KMS-11 (cell line): ENCODE results near the gene GUCA1A.

Experiments
- H2AFZ ChIP-seq: fragments of 200-600 bp; sonication (generic); 2 replicates; pipeline ENCODE4 v1.6.1; 2016; ENCODE audit warnings: antibody characterized with exemption, mixed run types, low read depth
- H3K27ac ChIP-seq: fragments of 200-600 bp; sonication (generic); 2 replicates; pipeline ENCODE4 v1.6.1; 2016; ENCODE audit warnings: mild to moderate bottlenecking, mixed run types
- H3K27me3 ChIP-seq: fragments of 200-600 bp; sonication (generic); 2 replicates; pipeline ENCODE4 v1.6.1; 2017; ENCODE audit warnings: mild to moderate bottlenecking, low read depth, mixed run types, moderate library complexity; ENCODE audit not compliant: insufficient read depth
- H3K36me3 ChIP-seq: fragments of 200-600 bp; sonication (generic); 2 replicates; pipeline ENCODE4 v1.6.1; 2017; ENCODE audit warnings: mild to moderate bottlenecking, mixed run types; ENCODE audit not compliant: insufficient read depth
- H3K4me1 ChIP-seq: fragments of 200-600 bp; sonication (generic); 2 replicates; pipeline ENCODE4 v1.6.1; 2016; ENCODE audit warnings: mild to moderate bottlenecking, low read depth, mixed run types; ENCODE audit not compliant: poor library complexity, severe bottlenecking
- H3K4me2 ChIP-seq: fragments of 200-600 bp; sonication (generic); 2 replicates; pipeline ENCODE4 v1.7.0; 2016; ENCODE audit warnings: mild to moderate bottlenecking, mixed run types
- H3K4me3 ChIP-seq: fragments of 200-600 bp; sonication (generic); IDR thresholded peaks from 2 replicates; pipeline ENCODE4 v1.6.1; 2017; ENCODE audit warnings: low read depth, low read length, mixed read lengths; ENCODE audit not compliant: insufficient read depth
- H3K79me2 ChIP-seq: fragments of 200-600 bp; sonication (generic); 2 replicates; pipeline ENCODE4 v1.6.1; 2016; ENCODE audit warnings: low read depth, mixed run types; ENCODE audit not compliant: insufficient read depth
- H3K9ac ChIP-seq: fragments of 200-600 bp; sonication (generic); 2 replicates; pipeline ENCODE4 v1.6.1; 2016; ENCODE audit warnings: mild to moderate bottlenecking, mixed run types
- H4K20me1 ChIP-seq: fragments of 200-600 bp; sonication (generic); 2 replicates; pipeline ENCODE4 v1.6.1; 2016; ENCODE audit warnings: mild to moderate bottlenecking, mixed run types; ENCODE audit not compliant: insufficient read depth
- TF ChIP-seq, protein P1 (sequence below): fragments of 200-600 bp; sonication (generic); conservative IDR thresholded peaks from 2 replicates; pipeline ENCODE4 v1.6.1; 2017; ENCODE audit warnings: low read depth, mild to moderate bottlenecking, antibody characterized with exemption, low read length, moderate library complexity, mixed read lengths

The GUCA1A gene

DNA sequence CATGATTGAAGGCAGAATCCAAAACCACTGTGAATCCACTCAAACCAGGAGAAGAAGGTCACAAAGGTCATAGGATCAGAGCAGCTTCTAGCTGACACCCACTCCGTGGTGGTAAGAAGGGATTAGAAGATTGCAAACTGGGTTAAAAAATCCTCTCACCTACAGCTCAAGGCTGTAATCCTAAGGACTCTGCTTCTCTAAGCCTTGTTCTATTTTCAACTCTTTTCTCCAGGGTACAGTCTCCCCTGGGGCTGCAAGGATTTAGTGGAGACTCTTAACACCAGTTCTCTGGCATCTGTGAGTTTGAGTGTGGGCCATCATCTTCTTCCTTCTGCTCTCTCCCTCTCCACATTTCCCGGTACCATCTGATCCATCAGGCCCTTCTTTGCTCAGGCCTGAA lies at the start of gene GUCA1A:
Gene GUCA1A (plus strand): TSS at position 264 of the 400 bp plus-strand sequence. CDS start 250 bp downstream, outside the sequence.
- H3K4me2 ChIP-seq: no peak within 1 kb of the TSS
- H4K20me1 ChIP-seq: no peaks in the 10 kb centered on the region
- H3K79me2 ChIP-seq: no peaks in the 10 kb centered on the region
- H3K4me1 ChIP-seq: no peaks in the 10 kb centered on the region
- TF ChIP-seq, protein P1, sequence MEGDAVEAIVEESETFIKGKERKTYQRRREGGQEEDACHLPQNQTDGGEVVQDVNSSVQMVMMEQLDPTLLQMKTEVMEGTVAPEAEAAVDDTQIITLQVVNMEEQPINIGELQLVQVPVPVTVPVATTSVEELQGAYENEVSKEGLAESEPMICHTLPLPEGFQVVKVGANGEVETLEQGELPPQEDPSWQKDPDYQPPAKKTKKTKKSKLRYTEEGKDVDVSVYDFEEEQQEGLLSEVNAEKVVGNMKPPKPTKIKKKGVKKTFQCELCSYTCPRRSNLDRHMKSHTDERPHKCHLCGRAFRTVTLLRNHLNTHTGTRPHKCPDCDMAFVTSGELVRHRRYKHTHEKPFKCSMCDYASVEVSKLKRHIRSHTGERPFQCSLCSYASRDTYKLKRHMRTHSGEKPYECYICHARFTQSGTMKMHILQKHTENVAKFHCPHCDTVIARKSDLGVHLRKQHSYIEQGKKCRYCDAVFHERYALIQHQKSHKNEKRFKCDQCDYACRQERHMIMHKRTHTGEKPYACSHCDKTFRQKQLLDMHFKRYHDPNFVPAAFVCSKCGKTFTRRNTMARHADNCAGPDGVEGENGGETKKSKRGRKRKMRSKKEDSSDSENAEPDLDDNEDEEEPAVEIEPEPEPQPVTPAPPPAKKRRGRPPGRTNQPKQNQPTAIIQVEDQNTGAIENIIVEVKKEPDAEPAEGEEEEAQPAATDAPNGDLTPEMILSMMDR: no peak
- H3K27me3 ChIP-seq: no peaks in the 10 kb centered on the region
- no peak within 1 kb of the TSS for H2AFZ ChIP-seq
- H3K4me3 ChIP-seq: no peak within 1 kb of the TSS
- H3K27ac ChIP-seq: no peak within 1 kb of the TSS
- H3K36me3 ChIP-seq: no peaks in the 10 kb centered on the region
- H3K9ac ChIP-seq: no peak within 1 kb of the TSS

GRCh38 chr6:42123379-42124103 lies 49.6 kb upstream of the GUCA1A start:
- Histone ChIP-seq H3K9ac (no peak overlapping the region), H3K36me3 (no peaks in the 10 kb centered on the region), H3K79me2 (no peaks in the 10 kb centered on the region), H3K27me3 (no peaks in the 10 kb centered on the region), H3K4me2 (no peak overlapping the region), H3K4me3 (no peak overlapping the region), H2AFZ (no peak overlapping the region), H3K27ac (no peak overlapping the region), H3K4me1 (no peaks in the 10 kb centered on the region), H4K20me1 (no peaks in the 10 kb centered on the region)
- TF ChIP-seq, protein P1: no peak

DNA sequence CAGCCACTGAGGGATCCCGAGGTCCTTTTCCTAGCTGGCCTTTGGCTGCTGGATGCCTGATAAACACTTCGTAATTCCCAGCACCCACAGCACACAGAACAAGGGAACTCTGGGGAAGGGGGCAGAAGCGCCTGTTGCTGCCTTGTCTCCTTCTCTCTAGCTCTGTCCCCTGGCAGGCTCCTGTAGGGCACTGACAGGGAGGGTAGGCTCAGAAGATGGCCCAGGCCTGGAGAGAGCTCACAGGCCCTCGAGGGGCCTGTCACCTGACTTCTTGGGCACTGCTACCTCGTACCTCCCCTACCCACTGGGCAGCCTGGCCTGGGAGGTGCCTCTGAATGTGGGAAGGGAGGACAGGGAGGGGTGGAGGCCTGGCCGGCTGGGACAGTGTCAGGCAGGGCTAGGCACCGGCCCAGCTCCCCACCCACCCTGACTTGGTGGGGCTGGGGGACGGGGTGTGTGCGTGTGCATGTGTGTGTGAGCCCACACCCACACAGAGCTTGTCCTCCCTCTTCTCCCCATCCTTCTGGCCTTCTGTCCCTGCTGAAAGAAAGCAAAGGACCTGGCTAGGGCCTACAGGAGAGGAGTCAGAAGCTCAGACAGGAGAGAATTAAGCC lies 48.8 kb upstream of the GUCA1A start:
- H2AFZ ChIP-seq: no peak overlapping the region
- H3K79me2 ChIP-seq: no peaks in the 10 kb centered on the region
- no peaks in the 10 kb centered on the region for H3K36me3 ChIP-seq
- no peak overlapping the region for H3K9ac ChIP-seq
- TF ChIP-seq, protein P1: no peak
- no peaks in the 10 kb centered on the region for H3K27me3 ChIP-seq
- H3K27ac ChIP-seq: no peak overlapping the region
- no peak overlapping the region for H3K4me3 ChIP-seq
- H3K4me2 ChIP-seq: no peak overlapping the region
- no peaks in the 10 kb centered on the region for H4K20me1 ChIP-seq
- H3K4me1 ChIP-seq: no peaks in the 10 kb centered on the region

DNA sequence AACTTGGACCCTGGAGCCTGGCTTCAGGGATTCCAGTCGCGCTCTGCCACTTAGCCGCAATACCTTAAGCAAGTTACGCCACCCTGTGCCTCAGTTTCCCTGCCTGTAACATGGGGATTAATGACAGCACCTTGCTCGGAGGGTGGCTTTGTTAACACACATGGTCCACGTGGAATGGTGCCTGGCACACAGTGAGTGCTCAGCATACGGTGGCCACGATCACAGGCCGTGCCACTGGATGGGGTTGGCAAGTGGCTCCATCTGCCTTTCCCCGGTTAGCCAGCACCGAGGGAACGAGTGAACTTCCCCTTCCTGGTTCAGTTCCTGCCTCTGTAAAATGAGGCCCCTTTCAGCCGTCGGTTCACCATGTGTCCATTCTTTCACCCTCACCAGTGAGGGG lies 47.9 kb upstream of the GUCA1A start:
- H4K20me1 ChIP-seq: no peaks in the 10 kb centered on the region
- no peak overlapping the region for H3K4me2 ChIP-seq
- no peaks in the 10 kb centered on the region for H3K79me2 ChIP-seq
- TF ChIP-seq, protein P1: no peak
- no peak overlapping the region for H3K27ac ChIP-seq
- H2AFZ ChIP-seq: no peak overlapping the region
- no peak overlapping the region for H3K4me3 ChIP-seq
- H3K9ac ChIP-seq: no peak overlapping the region
- H3K36me3 ChIP-seq: no peaks in the 10 kb centered on the region
- H3K4me1 ChIP-seq: no peaks in the 10 kb centered on the region
- no peaks in the 10 kb centered on the region for H3K27me3 ChIP-seq
